NB4 (cell line): ENCODE results near the gene CYRIA.

Source experiments
- DNase-seq: peaks from one replicate; pipeline ENCODE4 v3.0.0; 2010; ENCODE audit warnings: low read depth
- H3K4me3 ChIP-seq: one replicate; pipeline ENCODE4 v1.5.1; 2011; ENCODE audit warnings: mild to moderate bottlenecking, low read depth, low read length, moderate library complexity
- CTCF ChIP-seq: IDR thresholded peaks from one replicate; pipeline ENCODE4 v1.5.1; 2012; ENCODE audit warnings: low read depth, low read length
- MYC ChIP-seq: IDR thresholded peaks from 2 replicates; pipeline ENCODE4 v1.6.1; 2011; ENCODE audit warnings: low read depth, low read length
- POLR2A ChIP-seq: IDR thresholded peaks from 2 replicates; pipeline ENCODE4 v1.6.1; 2011; ENCODE audit warnings: mild to moderate bottlenecking; ENCODE audit not compliant: insufficient read length; ENCODE audit errors: extremely low read depth
- TF ChIP-seq, protein P1 (sequence below): IDR thresholded peaks from 2 replicates; pipeline ENCODE4 v1.6.1; 2011; ENCODE audit warnings: low read depth, low read length

Gene CYRIA

DNA sequence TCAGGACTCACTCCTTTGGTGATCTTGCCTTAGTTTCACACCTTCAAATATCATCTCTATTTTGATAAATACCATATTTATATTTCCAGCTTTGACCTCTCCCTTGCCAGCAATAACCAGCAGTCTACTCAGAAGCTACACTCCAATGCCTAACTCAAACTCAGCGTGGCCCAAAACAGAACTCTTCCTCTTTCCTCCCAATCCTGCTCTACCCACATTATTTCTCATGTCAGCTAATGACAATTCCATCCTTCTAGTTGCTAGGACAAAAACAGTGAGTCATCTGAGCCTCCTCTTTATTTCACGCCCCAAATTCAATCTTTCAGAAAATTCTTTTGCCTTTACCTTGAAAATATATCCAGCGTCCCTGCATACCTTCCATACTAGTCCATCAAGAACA, 23.5 kb downstream of the CYRIA start:
- TF ChIP-seq POLR2A (no peak), MYC (no peak), CTCF (no peak)
- TF ChIP-seq, protein P1, sequence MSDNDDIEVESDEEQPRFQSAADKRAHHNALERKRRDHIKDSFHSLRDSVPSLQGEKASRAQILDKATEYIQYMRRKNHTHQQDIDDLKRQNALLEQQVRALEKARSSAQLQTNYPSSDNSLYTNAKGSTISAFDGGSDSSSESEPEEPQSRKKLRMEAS: no peak
- DNase-seq: no peak

GRCh38 chr2:16641509-16641908, 24.1 kb downstream of the CYRIA start:
- DNase-seq: no peak
- H3K4me3 ChIP-seq: no peak overlapping the region
- TF ChIP-seq, protein P1: no peak
- TF ChIP-seq MYC: no peak

More for the DNA sequence above, 23.5 kb downstream of the CYRIA start:
- no peak overlapping the region for H3K4me3 ChIP-seq

DNA sequence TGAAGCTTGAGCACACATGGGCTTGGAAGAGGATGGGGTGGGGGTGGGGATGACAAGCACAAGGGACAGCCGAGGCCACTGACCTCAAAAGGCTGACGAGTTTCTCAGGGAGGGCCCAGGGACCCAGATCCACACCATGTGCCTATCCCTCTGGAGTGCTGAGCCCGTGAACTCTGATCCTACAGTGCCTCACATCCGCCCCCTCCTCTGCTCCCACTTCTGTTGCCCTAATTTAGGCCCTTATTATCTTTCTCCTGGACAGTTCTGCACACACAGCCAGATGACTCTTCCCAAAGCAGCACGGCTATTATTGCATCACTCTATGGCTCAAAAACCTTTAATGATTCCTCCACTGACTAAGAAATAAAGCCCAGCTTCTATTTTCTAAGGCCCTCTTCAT, 24.8 kb downstream of the CYRIA start:
- no peak for DNase-seq
- H3K4me3 ChIP-seq: no peak overlapping the region
- no peak for TF ChIP-seq MYC
- TF ChIP-seq, protein P1: no peak
- no peak for TF ChIP-seq CTCF
- no peak for TF ChIP-seq POLR2A

DNA sequence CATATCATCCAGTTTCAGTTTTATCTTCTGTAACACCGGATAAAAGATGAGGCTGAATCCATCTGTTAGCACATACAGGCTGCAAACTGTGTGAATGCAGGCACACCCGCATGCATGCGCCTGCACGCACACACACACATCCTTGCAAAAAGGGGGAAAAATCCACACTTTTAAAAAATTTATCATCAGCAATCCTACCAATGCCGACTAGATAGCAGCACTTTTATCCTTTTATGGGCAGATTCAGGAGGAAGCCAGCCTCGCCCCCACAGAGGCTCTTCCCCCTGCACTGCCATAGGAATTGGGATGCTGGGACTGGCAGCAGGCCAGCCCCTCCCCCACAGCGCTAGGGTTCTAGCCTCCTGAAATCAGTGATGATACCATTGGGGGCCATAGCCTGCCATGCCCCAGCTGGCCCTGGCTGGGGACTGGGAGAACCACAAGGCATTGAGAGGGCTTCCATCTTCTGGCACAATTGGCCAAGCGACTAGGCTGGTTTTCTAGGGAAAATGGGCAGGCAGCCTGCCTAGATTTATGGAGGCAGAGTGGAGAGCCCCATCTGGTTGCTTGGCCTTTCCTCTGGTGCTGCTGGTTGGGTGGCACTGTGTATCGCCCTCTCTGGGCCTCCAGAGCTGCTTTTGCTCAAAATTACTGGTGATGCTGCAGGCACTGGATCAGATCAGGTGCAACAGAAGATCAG, 25.5 kb downstream of the CYRIA start:
- H3K4me3 ChIP-seq: no peak overlapping the region
- TF ChIP-seq MYC: no peak
- TF ChIP-seq, protein P1: no peak
- no peak for TF ChIP-seq POLR2A
- no peak for TF ChIP-seq CTCF
- DNase-seq: no peak

DNA sequence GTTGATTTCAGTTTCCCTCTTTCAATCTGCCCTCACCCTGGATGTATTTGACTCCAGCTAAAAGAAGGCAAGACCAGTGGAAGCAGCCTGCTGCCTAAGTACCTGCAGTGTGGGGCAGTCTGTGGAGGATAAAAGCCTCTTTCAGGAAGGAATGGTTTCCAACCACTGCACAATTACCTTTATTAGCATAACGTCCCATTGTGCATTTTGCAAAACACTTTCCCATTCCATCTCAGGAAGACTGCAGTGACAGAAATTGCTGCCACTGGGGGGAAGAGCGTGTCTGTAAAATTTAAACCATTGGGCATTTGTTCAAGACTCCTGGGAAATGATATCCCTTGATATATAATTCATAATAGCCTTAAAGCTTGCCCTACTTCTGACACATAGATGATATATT, 26.2 kb downstream of the CYRIA start:
- TF ChIP-seq, protein P1: no peak
- no peak for TF ChIP-seq POLR2A
- no peak for TF ChIP-seq CTCF
- no peak for TF ChIP-seq MYC
- H3K4me3 ChIP-seq: no peak overlapping the region
- DNase-seq: no peak

GRCh38 chr2:16638946-16639345, 26.7 kb downstream of the CYRIA start:
- no peak for DNase-seq
- TF ChIP-seq, protein P1: no peak
- TF ChIP-seq CTCF (no peak), POLR2A (no peak), MYC (no peak)

More at GRCh38 chr2:16638946-16639345, 26.7 kb downstream of the CYRIA start:
- no peak overlapping the region for H3K4me3 ChIP-seq
